Measurements from ENCODE around the gene PCMT1.
"Not testable (repeated sequence)": the region's sequence is repeated elsewhere in the genome, so short reads cannot be mapped to it uniquely, and the experiment has no call there.

PCMT1 gene

DNA sequence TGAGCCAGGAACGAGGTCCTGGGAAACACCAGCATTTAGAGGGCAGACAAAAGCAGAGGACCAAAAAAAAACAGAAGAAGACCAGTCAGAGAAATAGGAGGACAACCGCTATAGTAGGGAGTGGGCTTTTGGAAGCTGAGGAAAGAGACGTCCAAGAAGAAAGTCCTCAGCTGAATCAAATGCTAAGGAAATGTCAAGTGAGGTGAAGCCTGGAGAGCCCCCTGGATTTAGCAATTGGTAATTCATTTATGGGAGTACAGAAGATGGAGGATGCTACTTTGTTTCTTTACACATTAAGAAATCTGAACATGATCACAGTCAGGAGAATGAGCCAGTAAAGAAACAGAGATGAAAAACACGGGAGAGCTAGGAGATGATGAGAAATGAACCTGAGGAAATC, 73.5 kb downstream of the PCMT1 start:
- DNase-seq (ENCODE audit: low read depth), result no peak
- no peak overlapping the region for H3K4me3 ChIP-seq (ENCODE audit: low read length)
- H3K36me3 ChIP-seq (ENCODE audit: control insufficient read depth, insufficient read depth, low read length, severe bottlenecking), result peaks cover 13% of the 10 kb centered on the region
- no peaks in the 10 kb centered on the region for H3K4me1 ChIP-seq (ENCODE audit: control insufficient read depth, insufficient read depth, low read length)
- no peaks in the 10 kb centered on the region for H3K9me3 ChIP-seq (ENCODE audit: control insufficient read depth, low read length)
- no peak overlapping the region for H3K9ac ChIP-seq (ENCODE audit: low read length)
- H3K27me3 ChIP-seq (replicated peaks; ENCODE audit: control insufficient read depth, insufficient read depth, low read length), result no peaks in the 10 kb centered on the region

DNA sequence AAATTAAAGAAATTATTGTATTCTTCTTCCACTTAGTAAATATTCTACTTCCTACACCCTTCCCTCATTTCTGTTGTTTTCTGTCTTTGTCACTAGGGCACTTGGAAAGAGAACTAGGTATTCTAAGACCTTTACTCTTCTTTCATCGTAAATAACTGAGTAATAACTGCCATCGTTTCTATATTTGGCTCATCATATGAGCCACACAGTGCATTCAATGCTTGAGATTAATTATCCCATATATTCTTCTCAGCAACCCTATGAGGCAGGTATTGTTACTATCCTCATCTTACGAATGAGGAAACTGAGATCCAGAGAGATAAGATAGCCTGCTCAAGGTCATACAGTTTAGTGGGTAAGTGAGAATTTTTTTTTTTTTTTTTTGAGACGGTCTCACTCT, 75.8 kb downstream of the PCMT1 start:
- H3K36me3 ChIP-seq (ENCODE audit: control insufficient read depth, insufficient read depth, low read length, severe bottlenecking), result peaks cover 13% of the 10 kb centered on the region
- no peaks in the 10 kb centered on the region for H3K4me1 ChIP-seq (ENCODE audit: control insufficient read depth, insufficient read depth, low read length)
- no peak overlapping the region for H3K4me3 ChIP-seq (ENCODE audit: low read length)
- H3K9me3 ChIP-seq (ENCODE audit: control insufficient read depth, low read length), result no peaks in the 10 kb centered on the region
- no peak for DNase-seq (ENCODE audit: low read depth)
- H3K27me3 ChIP-seq (replicated peaks; ENCODE audit: control insufficient read depth, insufficient read depth, low read length), result no peaks in the 10 kb centered on the region
- no peak overlapping the region for H3K9ac ChIP-seq (ENCODE audit: low read length)

DNA sequence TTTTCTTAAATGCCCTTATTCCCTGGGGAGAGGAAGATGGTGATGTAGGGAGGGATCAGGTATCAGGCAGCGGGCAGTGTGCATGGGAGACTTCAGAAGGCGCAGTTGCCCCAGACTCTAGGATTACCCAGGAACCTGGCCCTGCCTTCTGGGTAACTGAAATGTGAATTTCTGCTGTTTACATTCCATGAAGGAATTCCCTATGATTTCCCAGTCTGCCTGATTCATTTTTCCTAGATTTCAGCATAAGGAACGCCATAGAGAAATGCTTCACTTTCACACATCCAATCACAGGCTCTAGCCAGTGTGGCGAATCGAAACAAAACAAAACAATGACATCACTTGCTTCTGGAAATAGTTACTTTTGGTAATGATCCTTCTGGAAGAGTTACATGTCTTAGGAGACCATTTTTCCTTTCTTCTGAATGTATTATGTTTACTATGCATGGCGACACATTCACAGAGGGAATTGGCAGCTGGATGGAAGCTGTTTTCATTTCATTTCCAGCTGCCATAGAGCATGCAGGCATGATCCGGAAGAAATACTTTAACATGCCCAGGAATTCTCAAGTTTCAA, 81.3 kb downstream of the PCMT1 start:
- Histone ChIP-seq H3K36me3 (ENCODE audit: control insufficient read depth, insufficient read depth, low read length, severe bottlenecking) (peaks cover 2% of the 10 kb centered on the region), H3K9ac (ENCODE audit: low read length) (peak overlapping the region; percentile 6), H3K9me3 (ENCODE audit: control insufficient read depth, low read length) (no peaks in the 10 kb centered on the region), H3K4me3 (ENCODE audit: low read length) (peak overlapping the region; percentile 53), H3K4me1 (ENCODE audit: control insufficient read depth, insufficient read depth, low read length) (no peaks in the 10 kb centered on the region), H3K27me3 (replicated peaks; ENCODE audit: control insufficient read depth, insufficient read depth, low read length) (no peaks in the 10 kb centered on the region)
- DNase-seq (ENCODE audit: low read depth), result peak; percentile 86

DNA sequence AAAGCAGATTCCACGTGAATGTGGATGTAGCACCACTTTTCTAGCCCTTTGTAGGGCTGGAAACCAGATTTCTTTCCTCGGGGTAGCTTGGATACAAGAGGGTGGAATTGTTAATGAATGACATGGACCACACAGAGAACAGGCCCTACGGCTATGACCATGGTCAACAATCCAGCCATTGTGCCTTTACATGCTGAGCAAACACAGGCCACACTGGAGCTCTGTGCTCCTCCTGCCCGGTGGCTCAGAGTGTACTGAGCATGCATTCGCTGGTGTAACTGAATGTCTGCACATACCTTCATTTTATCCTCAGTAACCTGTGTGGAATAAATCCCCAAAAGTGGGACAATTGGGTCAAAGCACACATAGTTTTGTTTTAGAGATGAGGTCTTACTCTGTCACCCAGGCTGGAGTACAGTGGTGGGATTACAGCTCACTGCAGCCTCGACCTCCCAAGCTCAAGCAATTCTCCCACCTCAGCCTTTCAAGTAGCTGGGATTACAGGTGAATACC, 81.8 kb downstream of the PCMT1 start:
- Histone ChIP-seq H3K27me3 (replicated peaks; ENCODE audit: control insufficient read depth, insufficient read depth, low read length) (no peaks in the 10 kb centered on the region), H3K4me3 (ENCODE audit: low read length) (peak overlapping the region; percentile 53), H3K9ac (ENCODE audit: low read length) (peak overlapping the region; percentile 6), H3K9me3 (ENCODE audit: control insufficient read depth, low read length) (no peaks in the 10 kb centered on the region), H3K4me1 (ENCODE audit: control insufficient read depth, insufficient read depth, low read length) (no peaks in the 10 kb centered on the region), H3K36me3 (ENCODE audit: control insufficient read depth, insufficient read depth, low read length, severe bottlenecking) (no peaks in the 10 kb centered on the region)
- no peak for DNase-seq (ENCODE audit: low read depth)

DNA sequence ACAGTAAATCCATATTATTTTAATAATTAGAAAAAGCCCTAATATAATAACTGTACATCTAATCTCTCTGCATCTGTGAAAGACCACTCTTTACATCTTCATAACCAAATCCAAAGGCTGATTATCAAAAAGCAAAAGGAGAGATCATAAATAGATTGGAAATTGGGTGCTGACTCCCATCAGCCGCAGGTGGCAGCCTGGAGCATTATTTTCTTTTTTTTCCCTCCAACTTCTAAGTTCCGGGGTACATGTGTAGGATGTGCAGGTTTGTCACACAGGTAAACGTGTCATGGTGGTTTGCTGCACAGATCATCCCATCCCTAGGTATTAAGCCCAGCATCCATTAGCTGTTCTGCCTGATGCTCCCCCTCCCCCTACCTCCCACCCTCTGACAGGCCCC, 84.1 kb downstream of the PCMT1 start:
- H3K4me3 ChIP-seq (ENCODE audit: low read length), result no peak overlapping the region
- no peaks in the 10 kb centered on the region for H3K9me3 ChIP-seq (ENCODE audit: control insufficient read depth, low read length)
- H3K27me3 ChIP-seq (replicated peaks; ENCODE audit: control insufficient read depth, insufficient read depth, low read length), result no peaks in the 10 kb centered on the region
- no peak overlapping the region for H3K9ac ChIP-seq (ENCODE audit: low read length)
- DNase-seq (ENCODE audit: low read depth), result no peak
- H3K4me1 ChIP-seq (ENCODE audit: control insufficient read depth, insufficient read depth, low read length), result no peaks in the 10 kb centered on the region
- no peaks in the 10 kb centered on the region for H3K36me3 ChIP-seq (ENCODE audit: control insufficient read depth, insufficient read depth, low read length, severe bottlenecking)

DNA sequence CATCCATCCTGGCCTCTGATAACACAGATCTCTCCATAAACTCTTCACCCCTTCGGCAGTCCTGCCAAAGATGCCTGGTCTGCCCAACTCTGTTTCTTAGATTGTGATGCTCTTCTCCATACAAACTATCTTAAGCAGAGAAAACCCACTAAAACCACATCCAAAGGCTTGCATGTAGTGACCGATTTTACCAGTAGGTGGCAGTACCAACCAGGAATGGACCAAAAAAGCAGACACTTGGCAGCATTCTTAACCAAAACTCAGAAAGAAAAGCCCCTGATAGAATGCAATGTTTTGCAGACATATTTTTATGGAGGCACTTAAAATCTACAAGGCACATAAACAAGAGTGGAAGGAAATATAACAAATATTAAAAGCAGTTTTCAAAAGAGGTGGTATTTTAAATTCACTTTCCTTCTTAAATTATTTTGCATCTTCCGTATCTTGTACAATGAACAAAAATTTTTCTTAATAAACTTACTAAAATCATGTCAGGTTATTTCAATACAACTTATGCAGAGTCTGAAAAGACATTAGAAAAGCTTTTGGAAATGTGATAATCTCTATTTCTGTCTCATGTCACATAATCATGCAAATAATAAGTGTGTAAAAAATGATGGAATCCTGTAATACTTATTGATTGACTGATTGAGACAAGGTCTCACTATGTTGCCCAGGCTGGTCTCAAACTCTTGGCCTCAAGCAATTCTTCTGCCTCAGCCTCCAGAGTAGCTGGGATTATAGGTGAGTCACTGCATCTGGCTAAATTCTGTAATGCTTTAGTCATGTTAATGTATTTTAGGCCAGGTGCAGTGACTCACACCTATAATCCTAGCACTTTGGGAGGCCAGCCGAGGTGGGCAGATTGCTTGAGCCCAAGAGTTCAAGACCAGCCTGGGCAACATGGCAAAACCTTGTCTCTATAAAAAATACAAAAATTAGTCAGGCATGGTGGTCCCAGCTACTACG, 85.3 kb downstream of the PCMT1 start:
- no peak overlapping the region for H3K4me3 ChIP-seq (ENCODE audit: low read length)
- no peaks in the 10 kb centered on the region for H3K36me3 ChIP-seq (ENCODE audit: control insufficient read depth, insufficient read depth, low read length, severe bottlenecking)
- DNase-seq (ENCODE audit: low read depth), result peak; percentile 89
- no peak overlapping the region for H3K9ac ChIP-seq (ENCODE audit: low read length)
- no peaks in the 10 kb centered on the region for H3K9me3 ChIP-seq (ENCODE audit: control insufficient read depth, low read length)
- H3K4me1 ChIP-seq (ENCODE audit: control insufficient read depth, insufficient read depth, low read length), result no peaks in the 10 kb centered on the region
- no peaks in the 10 kb centered on the region for H3K27me3 ChIP-seq (replicated peaks; ENCODE audit: control insufficient read depth, insufficient read depth, low read length)

DNA sequence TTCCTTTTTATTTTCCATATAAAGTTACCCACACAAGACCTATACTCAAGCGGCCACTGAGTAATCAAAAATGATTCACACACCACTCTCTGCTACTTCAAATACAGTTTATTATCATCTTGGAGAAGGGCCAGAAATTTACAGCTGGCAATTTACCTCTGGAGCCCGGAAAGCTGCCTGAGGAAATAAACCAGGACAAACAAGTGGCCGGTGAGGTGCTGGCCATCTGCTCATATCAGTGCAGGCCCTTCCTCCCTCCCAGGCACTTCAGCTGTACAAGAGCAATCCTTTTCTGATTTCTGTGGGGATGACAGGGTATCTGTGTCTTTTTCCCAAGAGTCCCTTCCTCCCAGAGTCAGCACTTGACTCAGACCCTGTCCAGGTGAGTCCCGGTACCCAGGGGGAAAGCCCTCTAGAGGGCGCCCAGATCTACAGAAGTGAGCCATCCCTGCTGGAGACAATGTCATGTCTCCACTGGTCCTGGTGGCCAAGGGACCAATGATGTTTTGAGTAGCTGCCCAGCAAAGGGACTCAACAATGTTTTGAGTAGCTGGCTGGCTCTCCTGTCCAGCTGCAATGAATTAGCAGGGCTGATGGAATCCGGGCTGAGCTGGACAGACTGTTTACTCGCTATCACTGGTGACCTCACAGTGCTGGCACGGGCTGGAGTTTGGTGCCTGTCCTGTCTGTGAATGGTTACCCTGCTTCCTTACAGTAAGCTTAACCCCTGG, 91.0 kb downstream of the PCMT1 start:
- H3K4me1 ChIP-seq (ENCODE audit: control insufficient read depth, insufficient read depth, low read length), result peaks cover 16% of the 10 kb centered on the region
- peaks cover 6% of the 10 kb centered on the region for H3K36me3 ChIP-seq (ENCODE audit: control insufficient read depth, insufficient read depth, low read length, severe bottlenecking)
- H3K27me3 ChIP-seq (replicated peaks; ENCODE audit: control insufficient read depth, insufficient read depth, low read length), result no peaks in the 10 kb centered on the region
- peak; percentile 94 for DNase-seq (ENCODE audit: low read depth)
- H3K9ac ChIP-seq (ENCODE audit: low read length), result no peak overlapping the region
- no peaks in the 10 kb centered on the region for H3K9me3 ChIP-seq (ENCODE audit: control insufficient read depth, low read length)
- no peak overlapping the region for H3K4me3 ChIP-seq (ENCODE audit: low read length)

DNA sequence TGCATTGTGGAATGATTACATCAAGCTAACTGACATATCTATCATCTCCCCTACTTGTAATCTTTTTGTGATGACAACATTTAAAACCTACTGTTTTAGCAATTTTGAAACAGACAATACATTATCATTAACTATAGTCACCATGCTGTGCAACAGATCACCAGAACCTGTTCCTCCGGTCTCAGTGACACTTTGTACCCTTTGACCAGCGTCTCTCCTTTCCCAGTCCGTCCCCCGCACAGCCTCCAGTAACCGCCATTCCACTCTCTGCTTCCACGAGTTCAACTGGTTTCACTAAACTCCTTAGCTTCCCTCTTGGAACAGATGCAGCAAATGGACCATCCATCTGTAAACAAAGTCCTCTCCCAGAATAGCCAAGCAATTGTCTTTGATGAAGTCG, 92.8 kb downstream of the PCMT1 start:
- DNase-seq (ENCODE audit: low read depth), result no peak
- Histone ChIP-seq H3K4me1 (ENCODE audit: control insufficient read depth, insufficient read depth, low read length) (peaks cover 26% of the 10 kb centered on the region), H3K27me3 (replicated peaks; ENCODE audit: control insufficient read depth, insufficient read depth, low read length) (no peaks in the 10 kb centered on the region), H3K9ac (ENCODE audit: low read length) (no peak overlapping the region), H3K4me3 (ENCODE audit: low read length) (no peak overlapping the region), H3K36me3 (ENCODE audit: control insufficient read depth, insufficient read depth, low read length, severe bottlenecking) (peaks cover 6% of the 10 kb centered on the region), H3K9me3 (ENCODE audit: control insufficient read depth, low read length) (no peaks in the 10 kb centered on the region)

DNA sequence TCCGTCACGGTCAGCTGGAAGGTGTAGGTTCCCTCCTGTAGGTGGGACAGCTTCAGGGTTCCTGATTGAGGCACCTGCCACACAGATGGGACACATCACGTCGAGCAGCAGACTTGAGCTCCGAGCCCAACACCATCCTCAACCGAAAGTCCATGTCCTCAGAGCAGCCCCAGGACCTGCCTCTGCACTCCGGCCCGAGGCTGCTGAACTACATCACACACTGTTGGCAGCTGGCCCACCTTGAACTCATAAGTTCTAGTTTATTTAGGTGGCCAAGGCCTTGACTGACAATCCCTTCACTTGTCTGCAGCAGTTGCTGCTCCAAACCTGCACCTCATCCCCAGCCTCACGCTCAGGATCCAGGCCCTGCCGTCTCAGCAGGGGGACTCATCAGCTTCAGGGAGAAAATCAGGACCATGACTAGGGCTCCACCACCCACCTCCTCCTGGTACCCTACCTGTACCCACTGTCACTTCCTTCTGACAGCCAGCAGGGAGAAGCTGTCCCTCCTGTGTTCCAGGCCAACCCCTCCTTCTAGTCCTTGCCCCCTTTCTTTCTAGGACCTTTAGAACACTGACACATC, 93.6 kb downstream of the PCMT1 start:
- DNase-seq (ENCODE audit: low read depth), result no peak
- Histone ChIP-seq H3K4me1 (ENCODE audit: control insufficient read depth, insufficient read depth, low read length) (peaks cover 34% of the 10 kb centered on the region), H3K9me3 (ENCODE audit: control insufficient read depth, low read length) (no peaks in the 10 kb centered on the region), H3K36me3 (ENCODE audit: control insufficient read depth, insufficient read depth, low read length, severe bottlenecking) (peaks cover 6% of the 10 kb centered on the region), H3K9ac (ENCODE audit: low read length) (no peak overlapping the region), H3K27me3 (replicated peaks; ENCODE audit: control insufficient read depth, insufficient read depth, low read length) (no peaks in the 10 kb centered on the region), H3K4me3 (ENCODE audit: low read length) (no peak overlapping the region)

DNA sequence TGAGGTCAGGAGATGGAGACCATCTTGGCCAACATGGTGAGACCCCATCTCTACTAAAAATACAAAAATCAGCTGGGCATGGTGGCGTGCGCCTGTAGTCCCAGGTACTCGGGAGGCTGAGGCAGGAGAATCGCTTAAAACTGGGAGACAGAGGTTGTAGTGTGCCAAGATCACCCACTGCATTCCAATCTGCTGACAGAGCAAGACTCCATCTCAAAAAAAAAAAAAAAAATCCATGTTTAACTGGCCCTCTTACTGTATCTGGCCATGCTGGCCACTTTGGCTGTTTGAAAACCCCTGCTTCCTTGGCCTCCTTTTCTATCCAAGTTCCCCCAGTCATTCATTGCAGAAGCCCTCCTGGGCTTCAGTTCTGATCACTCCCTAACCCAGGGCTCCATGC, 94.5 kb downstream of the PCMT1 start:
- H3K36me3 ChIP-seq (ENCODE audit: control insufficient read depth, insufficient read depth, low read length, severe bottlenecking); H3K27me3 ChIP-seq (replicated peaks; ENCODE audit: control insufficient read depth, insufficient read depth, low read length); H3K9me3 ChIP-seq (ENCODE audit: control insufficient read depth, low read length); H3K4me3 ChIP-seq (ENCODE audit: low read length); H3K9ac ChIP-seq (ENCODE audit: low read length); DNase-seq (ENCODE audit: low read depth): not testable (repeated sequence)
- peaks cover 34% of the 10 kb centered on the region for H3K4me1 ChIP-seq (ENCODE audit: control insufficient read depth, insufficient read depth, low read length)

DNA sequence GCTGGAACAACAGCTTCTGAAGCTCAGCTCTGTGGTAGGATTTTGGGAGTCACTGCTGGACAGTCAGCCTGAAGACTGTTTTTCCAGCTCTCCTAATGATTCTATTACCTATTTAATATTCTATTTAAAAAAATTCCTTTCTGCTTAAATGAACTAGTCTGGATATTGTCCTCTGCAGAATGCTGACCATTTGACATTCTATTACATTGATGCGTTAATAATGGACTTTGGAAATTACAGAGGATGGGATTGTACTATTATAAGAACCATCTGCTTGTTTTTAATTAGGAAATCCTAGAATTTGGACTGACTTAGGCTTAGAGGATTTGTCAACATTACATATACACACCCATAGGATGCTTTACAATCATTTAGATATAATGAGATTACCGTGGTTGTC, 94.9 kb downstream of the PCMT1 start:
- Histone ChIP-seq H3K9ac (ENCODE audit: low read length) (no peak overlapping the region), H3K27me3 (replicated peaks; ENCODE audit: control insufficient read depth, insufficient read depth, low read length) (no peaks in the 10 kb centered on the region), H3K9me3 (ENCODE audit: control insufficient read depth, low read length) (no peaks in the 10 kb centered on the region), H3K4me3 (ENCODE audit: low read length) (no peak overlapping the region), H3K4me1 (ENCODE audit: control insufficient read depth, insufficient read depth, low read length) (peaks cover 34% of the 10 kb centered on the region), H3K36me3 (ENCODE audit: control insufficient read depth, insufficient read depth, low read length, severe bottlenecking) (peaks cover 6% of the 10 kb centered on the region)
- no peak for DNase-seq (ENCODE audit: low read depth)
